Activated naive CD8-positive, alpha-beta T cell treated with anti-CD3 and anti-CD28 coated beads, Interleukin-2, amount 10 ng/mL, durations not matched to agents 7 days and 5 days (primary cell): ENCODE measurements around the gene GALM. TPM values are rescaled to one million over a fixed set of nuclear protein-coding genes. Genes with fewer than 3 reads are reported as not detected.
"Not testable (repeated sequence)": the region's sequence is repeated elsewhere in the genome, so short reads cannot be mapped to it uniquely, and the experiment has no call there.

Experiments
- ATAC-seq: fragments of 150-1000 bp; cut with Tn5 transposase; one replicate; pipeline ENCODE4 v1.10.0; 2021; ENCODE audit warnings: low read depth, moderate library complexity
- POLR2A ChIA-PET: fragments of 350-600 bp; sonication (Branson Sonifier 250); formaldehyde crosslinking; loops from one replicate; lab custom pipeline; 2021; ENCODE audit warnings: antibody characterized with exemption; lab: Charles Lee
- DNase-seq: peaks from one replicate; pipeline ENCODE4 v3.0.0; 2021
- H3K27ac Mint-ChIP-seq: one replicate; pipeline ENCODE4 v1.8.0; 2022; ENCODE audit warnings: mild to moderate bottlenecking, mixed read lengths
- H3K27me3 Mint-ChIP-seq: one replicate; pipeline ENCODE4 v1.8.0; 2022; ENCODE audit warnings: mild to moderate bottlenecking, moderate library complexity, mixed read lengths
- H3K36me3 Mint-ChIP-seq: one replicate; pipeline ENCODE4 v1.8.0; 2021; ENCODE audit warnings: mild to moderate bottlenecking, mixed read lengths
- H3K4me1 Mint-ChIP-seq: one replicate; pipeline ENCODE4 v1.8.0; 2021; ENCODE audit warnings: mixed read lengths
- H3K4me3 Mint-ChIP-seq: one replicate; pipeline ENCODE4 v1.8.0; 2022; ENCODE audit warnings: mild to moderate bottlenecking, moderate library complexity, mixed read lengths
- H3K9me3 Mint-ChIP-seq: one replicate; pipeline ENCODE4 v1.8.0; 2021; ENCODE audit warnings: mixed read lengths
- total RNA-seq, 2 experiments: library from RNA; stranded (reverse); gene quantifications; one replicate each; pipeline ENCODE4 v1.2.3, GENCODE V29; 2021

Gene GALM
- total RNA-seq, 2 experiments from 2014 or later: 28.3 to 30.2 TPM

GRCh38 chr2:38635139-38635538, 30.8 kb upstream of the GALM start:
- Mint-ChIP-seq H3K27me3 (no peaks in the 10 kb centered on the region), H3K9me3 (peaks cover 6% of the 10 kb centered on the region), H3K4me1 (peaks cover 27% of the 10 kb centered on the region), H3K27ac (no peak overlapping the region), H3K4me3 (no peak overlapping the region), H3K36me3 (peaks cover 6% of the 10 kb centered on the region)
- ATAC-seq (no peak), DNase-seq (no peak)
- POLR2A ChIA-PET: interaction anchor here (0.7 kb wide), 1 partner anchor 31 kb away, joined by 4 read pairs; no protein-coding TSS in a partner anchor

GRCh38 chr2:38636069-38636468, 29.8 kb upstream of the GALM start:
- peaks cover 27% of the 10 kb centered on the region for H3K4me1 Mint-ChIP-seq
- DNase-seq (no peak), ATAC-seq (no peak)
- H3K27me3 Mint-ChIP-seq: no peaks in the 10 kb centered on the region
- H3K9me3 Mint-ChIP-seq: peaks cover 6% of the 10 kb centered on the region
- no peak overlapping the region for H3K27ac Mint-ChIP-seq
- POLR2A ChIA-PET: no interaction called here
- H3K4me3 Mint-ChIP-seq: no peak overlapping the region
- peaks cover 6% of the 10 kb centered on the region for H3K36me3 Mint-ChIP-seq

- Mint-ChIP-seq H3K27ac (peak overlapping the region; percentile 63), H3K4me1 (peaks cover 22% of the 10 kb centered on the region)
- not testable (repeated sequence) for H3K9me3 Mint-ChIP-seq, H3K27me3 Mint-ChIP-seq, ATAC-seq, DNase-seq, H3K36me3 Mint-ChIP-seq, H3K4me3 Mint-ChIP-seq
- POLR2A ChIA-PET: interaction anchor here (1.0 to 2.2 kb wide), 3 partner anchors 8 to 25 kb away, joined by 3 to 6 read pairs (median 4); partner anchors contain the start of gene GALM
Measured at GRCh38 chr2:38642373-38643017, 23.4 kb upstream of the GALM start.

- Mint-ChIP-seq H3K27ac (peak overlapping the region; percentile 87), H3K36me3 (peaks cover 12% of the 10 kb centered on the region), H3K4me1 (peaks cover 28% of the 10 kb centered on the region), H3K27me3 (no peaks in the 10 kb centered on the region), H3K9me3 (peaks cover 5% of the 10 kb centered on the region), H3K4me3 (no peak overlapping the region)
- POLR2A ChIA-PET: interaction anchor here (1.7 to 2.2 kb wide), 2 partner anchors 9 to 24 kb away, joined by 6 to 9 read pairs; no protein-coding TSS in a partner anchor
- DNase-seq (no peak), ATAC-seq (no peak)
Measured at GRCh38 chr2:38643021-38643671, 22.8 kb upstream of the GALM start.

- peaks cover 33% of the 10 kb centered on the region for H3K4me1 Mint-ChIP-seq
- not testable (repeated sequence) for DNase-seq, H3K27me3 Mint-ChIP-seq
Measured at GRCh38 chr2:38643683-38644511, 22.0 kb upstream of the GALM start.

GRCh38 chr2:38648107-38648761, 17.7 kb upstream of the GALM start:
- Mint-ChIP-seq H3K27ac (peak overlapping the region; percentile 74), H3K36me3 (peaks cover 20% of the 10 kb centered on the region), H3K4me3 (peak overlapping the region; percentile 29), H3K9me3 (peaks cover 7% of the 10 kb centered on the region), H3K27me3 (no peaks in the 10 kb centered on the region), H3K4me1 (peaks cover 35% of the 10 kb centered on the region)
- DNase-seq: no peak
- no peak for ATAC-seq
- POLR2A ChIA-PET: interaction anchor here (1.0 kb wide), 1 partner anchor 18 kb away, joined by 3 read pairs; the partner anchor contains the start of gene GALM

More at GRCh38 chr2:38643683-38644511, 22.0 kb upstream of the GALM start:
- peak overlapping the region; percentile 87 for H3K27ac Mint-ChIP-seq
- peak; percentile 88 for ATAC-seq
- peak overlapping the region; percentile 75 for H3K4me3 Mint-ChIP-seq
- POLR2A ChIA-PET: interaction anchor here (1.1 to 1.7 kb wide), 3 partner anchors 9 to 23 kb away, joined by 3 to 9 read pairs (median 7); no protein-coding TSS in a partner anchor
- peaks cover 17% of the 10 kb centered on the region for H3K36me3 Mint-ChIP-seq
- not testable (repeated sequence) for H3K9me3 Mint-ChIP-seq

- no peak for ATAC-seq
- Mint-ChIP-seq H3K36me3 (peaks cover 16% of the 10 kb centered on the region), H3K27me3 (no peaks in the 10 kb centered on the region), H3K9me3 (peaks cover 7% of the 10 kb centered on the region), H3K27ac (no peak overlapping the region), H3K4me1 (peaks cover 40% of the 10 kb centered on the region), H3K4me3 (no peak overlapping the region)
- no peak for DNase-seq
- POLR2A ChIA-PET: no interaction called here
Measured at GRCh38 chr2:38649176-38649728, 16.7 kb upstream of the GALM start.

- Mint-ChIP-seq H3K9me3 (peaks cover 7% of the 10 kb centered on the region), H3K4me1 (peaks cover 43% of the 10 kb centered on the region), H3K27me3 (no peaks in the 10 kb centered on the region), H3K4me3 (no peak overlapping the region), H3K27ac (no peak overlapping the region), H3K36me3 (peaks cover 16% of the 10 kb centered on the region)
- ATAC-seq (no peak), DNase-seq (no peak)
- POLR2A ChIA-PET: interaction anchor here (1.6 to 5.9 kb wide), 2 partner anchors 15 to 68 kb away, joined by 5 to 76 read pairs; partner anchors contain the start of gene GALM
Measured at GRCh38 chr2:38650012-38650411, 15.9 kb upstream of the GALM start.

GRCh38 chr2:38650717-38651116, 15.2 kb upstream of the GALM start:
- ATAC-seq (no peak), DNase-seq (no peak)
- POLR2A ChIA-PET: interaction anchor here (1.2 to 5.9 kb wide), 3 partner anchors 9 to 69 kb away, joined by 3 to 76 read pairs (median 5); partner anchors contain the start of gene GALM
- Mint-ChIP-seq H3K27me3 (no peaks in the 10 kb centered on the region), H3K36me3 (peaks cover 16% of the 10 kb centered on the region), H3K27ac (no peak overlapping the region), H3K4me1 (peaks cover 46% of the 10 kb centered on the region), H3K4me3 (no peak overlapping the region), H3K9me3 (peaks cover 7% of the 10 kb centered on the region)

- H3K4me1 Mint-ChIP-seq: peaks cover 47% of the 10 kb centered on the region
- peaks cover 7% of the 10 kb centered on the region for H3K9me3 Mint-ChIP-seq
- H3K36me3 Mint-ChIP-seq: peaks cover 15% of the 10 kb centered on the region
- POLR2A ChIA-PET: interaction anchor here (0.6 to 5.9 kb wide), 8 partner anchors 9 to 99 kb away, joined by 3 to 76 read pairs (median 7); partner anchors contain the start of genes GALM, HNRNPLL and SRSF7
- H3K4me3 Mint-ChIP-seq: peak overlapping the region; percentile 50
- DNase-seq (no peak), ATAC-seq (peak; percentile 27)
- H3K27ac Mint-ChIP-seq: peak overlapping the region; percentile 91
- H3K27me3 Mint-ChIP-seq: no peaks in the 10 kb centered on the region
Measured at GRCh38 chr2:38652431-38653273, 13.3 kb upstream of the GALM start.

GRCh38 chr2:38653380-38653714, 12.6 kb upstream of the GALM start:
- Mint-ChIP-seq H3K27me3 (no peaks in the 10 kb centered on the region), H3K36me3 (peaks cover 8% of the 10 kb centered on the region), H3K27ac (peak overlapping the region; percentile 91), H3K9me3 (peaks cover 1% of the 10 kb centered on the region), H3K4me3 (peak overlapping the region; percentile 57), H3K4me1 (peaks cover 40% of the 10 kb centered on the region)
- DNase-seq: no peak
- ATAC-seq: peak; percentile 33
- POLR2A ChIA-PET: interaction anchor here (0.6 to 5.9 kb wide), 6 partner anchors 9 to 98 kb away, joined by 3 to 76 read pairs (median 10); partner anchors contain the start of genes GALM, HNRNPLL and SRSF7
